A549 treated with GW870086 at 1 μM for 4 hours (cell line): ENCODE data around the gene IGFBP7. TPM values are rescaled to one million over a fixed set of nuclear protein-coding genes. Genes with fewer than 3 reads are reported as not detected.

ENCODE experiments used
- total RNA-seq: library from RNA; stranded (reverse); fragments of 200-300 nt; extraction: Qiagen RNA extraction; gene quantifications from 5 replicates; pipeline ENCODE4 v1.2.3, GENCODE V29; 2022; ENCODE audit warnings: low read depth

The IGFBP7 gene
- 199 to 338 TPM (median 251 TPM) in 5 replicates for total RNA-seq

GRCh38 chr4:57109847-57110639 lies at the start of gene IGFBP7:
IGFBP7 (minus strand) TSS chr4:57110385; CDS start chr4:57110351, 34 bp downstream.

Other genes with a start within 250 kb of the IGFBP7 start
- gene REST, start 202.5 kb downstream of the IGFBP7 start, total RNA-seq, result 6.1 to 8.8 TPM (median 7.9 TPM) in 5 replicates
- gene NOA1, start 132.8 kb downstream of the IGFBP7 start, total RNA-seq, result 13.9 to 17.5 TPM (median 15.8 TPM) in 5 replicates
- gene POLR2B, start 131.5 kb downstream of the IGFBP7 start, total RNA-seq, result 59.5 to 71.6 TPM (median 68.4 TPM) in 5 replicates